NCI-H187 (cell line): ENCODE measurements around the gene OR2T10.
"Not testable (repeated sequence)": the region's sequence is repeated elsewhere in the genome, so short reads cannot be mapped to it uniquely, and the experiment has no call there.

ENCODE experiments used
- DNase-seq, 2 experiments: peaks; one replicate each; lab custom pipeline; 2025; lab: John Stamatoyannopoulos, UW

The OR2T10 gene, protein sequence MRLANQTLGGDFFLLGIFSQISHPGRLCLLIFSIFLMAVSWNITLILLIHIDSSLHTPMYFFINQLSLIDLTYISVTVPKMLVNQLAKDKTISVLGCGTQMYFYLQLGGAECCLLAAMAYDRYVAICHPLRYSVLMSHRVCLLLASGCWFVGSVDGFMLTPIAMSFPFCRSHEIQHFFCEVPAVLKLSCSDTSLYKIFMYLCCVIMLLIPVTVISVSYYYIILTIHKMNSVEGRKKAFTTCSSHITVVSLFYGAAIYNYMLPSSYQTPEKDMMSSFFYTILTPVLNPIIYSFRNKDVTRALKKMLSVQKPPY

GRCh38 chr1:248597589-248597988, at the start of gene OR2T10:
TSS of gene OR2T10 (minus strand) at chr1:248597700. CDS start at chr1:248593768, 3,932 bp downstream.
- DNase-seq, result no peak

GRCh38 chr1:248645178-248645577, 47.7 kb upstream of the OR2T10 start, which contains the start of gene OR2T35:
TSS of gene OR2T35 (minus strand) at chr1:248645278. CDS start at chr1:248639258, 6,020 bp downstream.
- not testable (repeated sequence) for DNase-seq

DNA sequence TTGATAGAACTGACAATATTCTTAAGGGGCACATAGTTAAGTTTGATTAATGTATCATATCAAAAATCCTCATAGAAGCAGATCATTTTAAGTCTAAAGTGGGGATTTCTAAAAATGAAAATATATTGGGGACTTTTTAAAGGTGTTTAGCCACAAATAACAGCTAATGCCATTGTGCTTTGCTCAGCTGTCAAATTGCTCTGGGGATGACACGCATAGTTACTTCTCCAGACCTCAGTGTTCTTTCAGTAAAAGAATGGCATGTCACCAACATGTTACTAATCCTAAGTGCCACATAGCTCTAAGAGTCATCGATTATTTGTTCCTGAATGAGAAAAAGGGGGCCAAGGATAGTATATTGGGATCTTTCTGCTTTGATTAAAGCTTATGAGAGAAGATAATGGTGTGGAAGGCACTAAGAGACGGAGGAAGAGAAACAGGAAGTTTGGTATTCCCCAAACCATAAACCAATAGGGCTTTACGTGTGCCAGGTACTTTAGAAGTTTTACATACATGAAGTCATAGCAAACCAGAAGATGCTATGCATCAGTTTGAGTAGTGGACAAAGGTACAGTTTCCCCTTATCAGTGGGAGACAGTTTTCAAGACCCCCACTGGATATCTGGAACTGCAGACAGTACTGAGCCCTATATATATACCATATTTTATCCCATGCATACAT, 45.6 kb upstream of the OR2T10 start:
- DNase-seq, result not testable (repeated sequence)

DNA sequence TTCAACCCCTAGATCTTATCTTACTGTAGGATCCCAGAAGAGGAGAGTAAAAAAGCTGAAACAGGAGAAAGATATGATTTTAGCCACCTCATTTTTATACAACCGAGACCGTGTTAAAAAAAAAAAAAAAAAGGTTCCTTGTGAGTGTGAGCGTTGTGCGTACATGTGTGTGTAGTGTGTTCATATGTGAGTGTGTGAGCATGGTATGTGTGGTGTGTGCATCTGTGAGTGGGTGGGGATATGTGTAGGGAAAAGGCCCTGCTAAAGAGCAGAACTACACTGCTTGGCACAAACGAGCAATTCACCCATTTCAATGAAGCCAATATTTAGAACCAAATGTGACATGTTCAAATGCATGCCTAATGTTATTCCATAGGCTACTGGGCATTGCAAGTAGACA, 44.1 kb upstream of the OR2T10 start:
- not testable (repeated sequence) for DNase-seq

GRCh38 chr1:248640906-248641305, 43.4 kb upstream of the OR2T10 start:
- not testable (repeated sequence) for DNase-seq

- not testable (repeated sequence) for DNase-seq
Observed at GRCh38 chr1:248639652-248640051, 42.2 kb upstream of the OR2T10 start.

- not testable (repeated sequence) for DNase-seq
Observed at GRCh38 chr1:248636612-248637011, 39.1 kb upstream of the OR2T10 start.

- DNase-seq, result not testable (repeated sequence)
Observed at GRCh38 chr1:248634991-248635390, 37.5 kb upstream of the OR2T10 start, which contains the start of gene OR2T11. TSS of gene OR2T11 (minus strand) at chr1:248635091. CDS start at chr1:248627128, 7,963 bp downstream.

GRCh38 chr1:248631354-248632008, 34.0 kb upstream of the OR2T10 start:
- no peak for DNase-seq

DNA sequence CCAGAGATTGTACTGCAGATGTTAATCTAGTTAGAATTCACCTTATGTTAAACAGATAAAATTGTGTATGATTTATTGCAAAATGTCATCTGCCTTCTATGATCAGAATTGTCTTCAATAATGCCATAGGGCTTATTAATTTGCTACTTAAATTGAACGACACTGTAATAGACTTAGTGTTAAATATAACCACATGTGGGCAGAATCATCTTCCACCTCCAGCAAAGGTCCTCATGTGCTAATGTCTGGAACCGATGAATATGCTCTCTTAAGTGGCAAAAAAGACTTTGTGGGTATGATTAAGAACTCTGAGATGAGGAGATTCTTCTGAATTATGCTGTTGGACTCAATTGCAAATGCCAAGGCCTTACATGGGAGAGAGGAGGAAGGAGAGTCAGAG, 33.1 kb upstream of the OR2T10 start:
- no peak for DNase-seq

DNA sequence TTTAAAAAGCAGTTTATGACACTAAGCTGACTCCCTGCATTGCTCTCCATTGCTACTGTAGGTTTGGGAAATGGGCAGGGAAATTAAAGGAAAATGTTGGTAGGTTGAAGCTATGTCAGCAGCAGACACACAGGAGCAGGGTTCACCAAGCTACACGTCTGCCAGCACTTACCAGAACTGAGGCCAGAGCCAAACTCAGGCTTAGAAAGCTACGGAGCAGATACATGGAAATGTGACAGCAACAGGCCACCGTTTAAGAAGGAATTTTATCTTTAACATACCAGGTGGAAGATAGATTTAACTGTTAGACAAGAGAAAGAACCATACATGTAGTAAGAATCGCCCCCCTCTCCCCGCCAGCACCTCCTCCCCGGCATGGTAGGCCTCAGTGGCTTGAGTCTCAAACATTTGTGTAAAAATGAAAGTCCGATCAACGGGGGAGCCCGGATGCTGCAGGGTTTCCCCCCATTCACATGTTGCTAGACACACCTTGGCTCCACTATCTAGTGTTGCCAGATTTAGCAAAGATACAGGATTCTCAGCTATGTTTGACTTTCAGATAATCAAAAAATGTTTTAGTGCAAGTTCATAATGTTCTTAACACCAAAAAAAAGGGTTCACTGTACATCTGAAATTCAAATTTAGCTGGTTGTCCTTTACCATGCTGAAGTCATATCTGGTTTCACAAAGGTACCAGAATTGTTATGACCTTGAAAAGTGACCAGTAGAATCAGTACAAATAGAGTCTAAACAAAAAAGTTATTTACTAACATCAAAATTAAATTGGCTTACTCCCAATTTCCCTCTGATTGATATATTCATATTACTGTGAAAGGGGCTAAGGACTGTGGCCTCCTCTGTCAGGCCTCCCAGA, 30.7 kb upstream of the OR2T10 start:
- no peak for DNase-seq

GRCh38 chr1:248625971-248626370, 28.5 kb upstream of the OR2T10 start:
- DNase-seq, result no peak

GRCh38 chr1:248625166-248625565, 27.7 kb upstream of the OR2T10 start:
- no peak for DNase-seq

- no peak for DNase-seq
Observed at GRCh38 chr1:248622570-248623001, 25.1 kb upstream of the OR2T10 start.

DNA sequence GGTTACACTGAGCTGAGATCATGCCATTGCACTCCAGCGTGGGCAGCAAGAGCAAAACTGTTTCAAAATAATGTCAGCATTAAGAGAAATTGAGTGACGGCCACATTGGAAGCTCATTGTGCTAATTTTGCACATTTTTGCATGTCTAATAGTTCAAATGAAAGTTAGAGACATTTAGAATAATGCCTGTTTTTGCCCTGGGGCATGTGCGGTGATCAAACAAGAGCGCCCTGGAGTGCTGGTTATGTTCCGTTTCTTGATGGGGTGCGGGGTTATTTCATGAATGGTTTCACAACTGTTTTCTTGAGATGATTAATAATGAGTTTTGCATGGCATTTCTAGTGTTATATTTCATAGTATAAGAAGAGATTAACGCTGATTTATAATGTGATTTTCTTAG, 24.3 kb upstream of the OR2T10 start:
- no peak for DNase-seq

DNA sequence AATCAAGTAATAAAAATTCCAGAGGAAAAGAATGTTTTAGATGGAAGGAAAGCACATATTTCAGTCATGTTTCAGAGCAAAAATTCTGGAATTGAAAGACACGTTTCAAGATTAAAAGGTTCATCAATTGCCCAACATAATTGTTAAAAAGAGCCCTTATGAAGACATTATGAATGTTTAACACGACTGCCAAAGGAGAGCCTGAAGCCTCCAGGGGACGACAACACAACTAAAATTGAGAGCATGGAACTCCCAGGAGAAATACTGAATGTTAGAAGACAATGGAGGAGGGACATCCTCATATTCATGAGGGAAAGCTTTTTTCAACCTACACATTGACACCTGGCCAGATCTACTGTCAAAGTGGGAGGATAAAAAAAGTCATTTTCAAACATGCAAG, 21.4 kb upstream of the OR2T10 start:
- no peak for DNase-seq

GRCh38 chr1:248618119-248618518, 20.6 kb upstream of the OR2T10 start:
- no peak for DNase-seq

DNA sequence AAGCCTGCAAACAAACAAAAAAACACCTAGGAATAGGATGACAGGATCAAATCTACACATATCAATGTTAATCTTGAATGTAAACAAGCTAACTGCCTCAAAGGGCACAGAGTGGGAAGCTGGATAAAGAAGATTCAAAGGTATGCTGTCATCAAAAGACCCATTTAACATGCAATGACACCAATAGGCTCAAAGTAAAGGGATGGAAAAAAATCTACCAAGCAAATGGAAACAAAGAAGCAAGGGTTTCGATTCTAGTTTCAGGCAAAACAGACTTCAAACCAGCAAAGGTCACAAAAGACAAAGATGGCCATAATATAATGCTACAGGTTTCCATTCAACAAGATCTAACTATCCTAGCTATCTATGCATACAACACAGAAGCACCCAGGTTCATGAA, 16.2 kb upstream of the OR2T10 start:
- DNase-seq, result no peak

DNA sequence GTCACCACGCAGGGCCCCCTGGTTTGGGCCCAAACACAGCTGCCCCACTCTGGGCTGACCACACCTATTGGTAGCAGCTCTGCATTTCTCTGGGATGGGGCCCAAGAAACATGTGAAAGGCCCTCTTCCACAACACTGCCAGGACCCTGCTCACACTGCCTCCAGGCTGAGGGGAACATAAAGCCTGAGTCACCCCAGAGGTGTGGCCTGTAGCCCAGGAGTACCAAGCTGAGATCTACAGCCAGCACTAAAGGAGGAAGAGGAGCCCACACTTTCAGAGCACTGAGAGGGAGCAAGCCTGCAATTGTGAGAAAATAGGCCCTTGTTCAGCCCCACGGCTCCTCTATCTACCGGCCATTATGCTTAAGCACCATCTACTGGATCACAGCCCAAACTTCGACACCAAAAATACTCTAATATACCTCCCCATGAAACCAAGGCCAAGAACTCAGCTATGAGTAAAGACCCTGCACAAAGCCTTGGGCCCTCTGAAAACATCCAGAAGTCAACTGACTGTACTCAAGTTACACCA, 14.4 kb upstream of the OR2T10 start:
- no peak for DNase-seq

- no peak for DNase-seq
Observed at GRCh38 chr1:248610301-248610700, 12.8 kb upstream of the OR2T10 start.

- DNase-seq, result no peak
Observed at GRCh38 chr1:248599396-248599795, 1.9 kb upstream of the OR2T10 start.
